Vagina (tissue), 2 donors: ENCODE measurements around the gene LRRC4C.
"Not testable (repeated sequence)": the region's sequence is repeated elsewhere in the genome, so short reads cannot be mapped to it uniquely, and the experiment has no call there.

Experiments used
- POLR2AphosphoS5 ChIP-seq, 2 donors: sonication (generic); formaldehyde crosslinking; IDR thresholded peaks; one replicate each; pipeline ENCODE4 v1.9.0; 2017; ENCODE audit warnings: antibody characterized with exemption in 2 of 2, mild to moderate bottlenecking in 2 of 2, low read depth in 1 of 2; ENCODE audit not compliant: insufficient read depth in 1 of 2
- TF ChIP-seq, protein P1 (sequence below), 3 experiments: fragments of 450-650 bp in 2 of 3; fragments of 200-600 bp in 1 of 3; sonication (generic) in 1 of 3; IDR thresholded peaks; one replicate each; pipeline ENCODE4 v1.5.1; 2017 to 2019; ENCODE audit warnings: antibody characterized with exemption in 3 of 3, mild to moderate bottlenecking in 2 of 3, moderate library complexity in 2 of 3

DNA sequence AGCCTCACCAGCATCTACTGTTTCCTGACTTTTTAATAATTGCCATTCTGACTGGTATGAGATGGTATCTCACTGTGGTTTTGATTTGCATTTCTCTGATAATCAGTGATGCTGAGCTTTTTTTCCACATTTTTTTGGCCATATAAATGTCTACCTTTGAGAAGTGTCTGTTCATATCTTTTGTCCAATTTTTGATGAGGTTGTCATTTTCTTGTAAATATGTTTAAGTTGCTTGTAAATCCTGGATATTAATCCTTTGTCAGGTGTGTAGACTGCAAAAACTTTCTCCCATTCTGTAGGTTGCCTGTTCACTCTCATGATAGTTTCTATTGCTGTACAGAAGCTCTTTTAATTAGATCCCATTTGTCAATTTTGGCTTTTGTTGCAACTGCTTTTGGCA, 439.8 kb downstream of the LRRC4C start:
- TF ChIP-seq POLR2AphosphoS5 (IDR thresholded peaks at IDR 0.05; ENCODE audit: insufficient read depth in 1 of 2, low read depth in 1 of 2) = not testable (repeated sequence)
- TF ChIP-seq, protein P1, sequence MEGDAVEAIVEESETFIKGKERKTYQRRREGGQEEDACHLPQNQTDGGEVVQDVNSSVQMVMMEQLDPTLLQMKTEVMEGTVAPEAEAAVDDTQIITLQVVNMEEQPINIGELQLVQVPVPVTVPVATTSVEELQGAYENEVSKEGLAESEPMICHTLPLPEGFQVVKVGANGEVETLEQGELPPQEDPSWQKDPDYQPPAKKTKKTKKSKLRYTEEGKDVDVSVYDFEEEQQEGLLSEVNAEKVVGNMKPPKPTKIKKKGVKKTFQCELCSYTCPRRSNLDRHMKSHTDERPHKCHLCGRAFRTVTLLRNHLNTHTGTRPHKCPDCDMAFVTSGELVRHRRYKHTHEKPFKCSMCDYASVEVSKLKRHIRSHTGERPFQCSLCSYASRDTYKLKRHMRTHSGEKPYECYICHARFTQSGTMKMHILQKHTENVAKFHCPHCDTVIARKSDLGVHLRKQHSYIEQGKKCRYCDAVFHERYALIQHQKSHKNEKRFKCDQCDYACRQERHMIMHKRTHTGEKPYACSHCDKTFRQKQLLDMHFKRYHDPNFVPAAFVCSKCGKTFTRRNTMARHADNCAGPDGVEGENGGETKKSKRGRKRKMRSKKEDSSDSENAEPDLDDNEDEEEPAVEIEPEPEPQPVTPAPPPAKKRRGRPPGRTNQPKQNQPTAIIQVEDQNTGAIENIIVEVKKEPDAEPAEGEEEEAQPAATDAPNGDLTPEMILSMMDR (IDR thresholded peaks at IDR 0.05) = not testable (repeated sequence)
